Naive thymus-derived CD4-positive, alpha-beta T cell (primary cell): ENCODE results near the gene C11orf21. TPM values are rescaled to one million over a fixed set of nuclear protein-coding genes. Genes with fewer than 3 reads are reported as not detected.
A peak's percentile ranks its signal among the peaks of the same experiment; 100 is the strongest.
"Not testable (repeated sequence)": the region's sequence is repeated elsewhere in the genome, so short reads cannot be mapped to it uniquely, and the experiment has no call there.

Experiments
- ATAC-seq: fragments of 150-1000 bp; cut with Tn5 transposase; 2 replicates; pipeline ENCODE4 v1.10.0; 2021; ENCODE audit warnings: mild to moderate bottlenecking, moderate library complexity
- CTCF ChIA-PET: fragments of 350-600 bp; sonication (Branson Sonifier 250); formaldehyde crosslinking; loops from one replicate; lab custom pipeline; 2021; ENCODE audit warnings: antibody characterized with exemption; lab: Charles Lee
- POLR2A ChIA-PET: fragments of 350-600 bp; sonication (Branson Sonifier 250); formaldehyde crosslinking; loops from one replicate; lab custom pipeline; 2021; ENCODE audit warnings: antibody characterized with exemption, inconsistent platforms; lab: Charles Lee
- DNase-seq, 9 donors: peaks; one replicate each; pipeline versions ENCODE4 v3.0.0 to v3.0.0-alpha.2; 2020 to 2022; ENCODE audit warnings: mixed read lengths in 1 of 9
- H3K27ac ChIP-seq: one replicate; pipeline ENCODE4 v1.7.0; 2013; ENCODE audit warnings: mild to moderate bottlenecking, low read depth, low read length, moderate library complexity
- H3K27me3 ChIP-seq, 2 donors: one replicate each; pipeline ENCODE4 v1.7.0; 2013; ENCODE audit warnings: low read length in 2 of 2, mild to moderate bottlenecking in 2 of 2, moderate library complexity in 2 of 2; ENCODE audit not compliant: control insufficient read depth in 2 of 2, insufficient read depth in 2 of 2
- H3K36me3 ChIP-seq, 3 experiments: 1 replicate in 2 of 3; 2 replicates in 1 of 3; pipeline ENCODE4 v1.7.0; 2013; ENCODE audit warnings: low read length in 3 of 3, mild to moderate bottlenecking in 3 of 3, moderate library complexity in 1 of 3; ENCODE audit not compliant: insufficient read depth in 3 of 3, control insufficient read depth in 2 of 3
- H3K4me1 ChIP-seq, 2 donors: one replicate each; pipeline ENCODE4 v1.7.0; 2013; ENCODE audit warnings: low read length in 2 of 2, mild to moderate bottlenecking in 2 of 2, moderate library complexity in 1 of 2; ENCODE audit not compliant: control insufficient read depth in 2 of 2, insufficient read depth in 2 of 2
- H3K4me3 ChIP-seq: 2 replicates; pipeline ENCODE4 v1.7.0; 2013; ENCODE audit warnings: mild to moderate bottlenecking, low read length
- H3K9me3 ChIP-seq, 3 experiments: 1 replicate in 2 of 3; 2 replicates in 1 of 3; pipeline ENCODE4 v1.7.0; 2013; ENCODE audit warnings: low read length in 3 of 3; ENCODE audit not compliant: control insufficient read depth in 2 of 3
- H3K27ac Mint-ChIP-seq, 9 donors: one replicate each; pipeline ENCODE4 v1.8.0; 2020 to 2022; ENCODE audit warnings: mixed read lengths in 9 of 9, mild to moderate bottlenecking in 8 of 9, moderate library complexity in 5 of 9, inconsistent platforms in 2 of 9
- H3K27me3 Mint-ChIP-seq, 5 donors: one replicate each; pipeline ENCODE4 v1.8.0; 2021 to 2022; ENCODE audit warnings: mixed read lengths in 5 of 5, mild to moderate bottlenecking in 1 of 5
- H3K36me3 Mint-ChIP-seq, 5 donors: one replicate each; pipeline ENCODE4 v1.8.0; 2020 to 2022; ENCODE audit warnings: mixed read lengths in 5 of 5, mild to moderate bottlenecking in 3 of 5, inconsistent platforms in 1 of 5
- H3K4me1 Mint-ChIP-seq, 7 donors: one replicate each; pipeline ENCODE4 v1.8.0; 2020 to 2022; ENCODE audit warnings: mixed read lengths in 7 of 7, mild to moderate bottlenecking in 3 of 7, inconsistent platforms in 1 of 7
- H3K4me3 Mint-ChIP-seq, 10 donors: one replicate each; pipeline ENCODE4 v1.8.0; 2020 to 2022; ENCODE audit warnings: mild to moderate bottlenecking in 10 of 10, mixed read lengths in 10 of 10, moderate library complexity in 6 of 10, inconsistent platforms in 2 of 10
- H3K9me3 Mint-ChIP-seq, 11 donors: one replicate each; pipeline ENCODE4 v1.8.0; 2020 to 2022; ENCODE audit warnings: mixed read lengths in 11 of 11, mild to moderate bottlenecking in 4 of 11, inconsistent platforms in 1 of 11, moderate library complexity in 1 of 11
- intact Hi-C, 2 donors: fragments of 100-400 bp; cut with micrococcal nuclease; formaldehyde crosslinking; loops; one replicate each; pipeline ENCODE4 v1.15.1; 2023
- polyA plus RNA-seq, 2 donors: library from polyadenylated mRNA; unstranded; fragments of 300-500 nt; fragmentation: Illumina TruSeq; gene quantifications; one replicate each; pipeline ENCODE4 v1.2.3, GENCODE V29; 2021
- total RNA-seq, 6 experiments: library from RNA in 5 of 6; stranded (reverse) in 5 of 6; gene quantifications; 1 replicate in 5 of 6; 2 replicates in 1 of 6; pipeline ENCODE4 v1.2.3 and lab custom pipeline; 2021 to 2026

The C11orf21 gene
- total and polyA plus RNA-seq, 7 experiments from 2014 or later: 10.7 to 153 (median 82.5) TPM

- no peak overlapping the region for H3K27ac Mint-ChIP-seq
- ChIA-PET POLR2A (interaction anchor here (0.9 to 1.4 kb wide), 2 partner anchors 9 kb away, joined by 4 read pairs; no protein-coding TSS in a partner anchor), CTCF (no interaction called here)
- ATAC-seq: no peak
- peaks cover 10 to 51% (median 39%) of the 10 kb centered on the region in 7 donors for H3K4me1 Mint-ChIP-seq
- Histone ChIP-seq H3K36me3 (no peaks in the 10 kb centered on the region), H3K9me3 (no peaks in the 10 kb centered on the region), H3K27ac (no peak overlapping the region), H3K4me3 (no peak overlapping the region), H3K4me1 (peaks cover 0 to 11% of the 10 kb centered on the region in 2 donors), H3K27me3 (no peaks in the 10 kb centered on the region)
- intact Hi-C loops: no loop called here
- DNase-seq: peak in 1 of 9 donors; percentile 2
- H3K4me3 Mint-ChIP-seq: peak overlapping the region in 1 of 10 donors; percentile 19
- H3K36me3 Mint-ChIP-seq: peaks cover 0 to 15% (median 0%) of the 10 kb centered on the region in 5 donors
- H3K9me3 Mint-ChIP-seq: peaks cover 0 to 1% (median 0%) of the 10 kb centered on the region in 11 donors
- peaks cover 0 to 26% (median 0%) of the 10 kb centered on the region in 5 donors for H3K27me3 Mint-ChIP-seq
These were observed 11.3 kb downstream of the C11orf21 start for GRCh38 chr11:2290351-2290841.

- Mint-ChIP-seq H3K27ac (peak overlapping the region in 2 of 9 donors; percentile 32 to 78), H3K4me3 (peak overlapping the region in 2 of 10 donors; percentile 17 to 19), H3K9me3 (peaks cover 0 to 2% (median 0%) of the 10 kb centered on the region in 11 donors), H3K4me1 (peaks cover 10 to 49% (median 44%) of the 10 kb centered on the region in 7 donors), H3K27me3 (peaks cover 0 to 29% (median 0%) of the 10 kb centered on the region in 5 donors), H3K36me3 (peaks cover 0 to 20% (median 4%) of the 10 kb centered on the region in 5 donors)
- Histone ChIP-seq H3K36me3 (no peaks in the 10 kb centered on the region), H3K27ac (no peak overlapping the region), H3K4me1 (peaks cover 0 to 11% of the 10 kb centered on the region in 2 donors), H3K9me3 (no peaks in the 10 kb centered on the region), H3K27me3 (no peaks in the 10 kb centered on the region), H3K4me3 (no peak overlapping the region)
- POLR2A ChIA-PET: interaction anchor here (1.4 kb wide), 1 partner anchor 9 kb away, joined by 4 read pairs; no protein-coding TSS in a partner anchor
- DNase-seq: no peak
- CTCF ChIA-PET: interaction anchor here (1.3 kb wide), 1 partner anchor 15 kb away, joined by 4 read pairs; no protein-coding TSS in a partner anchor
- ATAC-seq: no peak
- intact Hi-C loops: no loop called here
These were observed 11.9 kb downstream of the C11orf21 start for GRCh38 chr11:2289859-2290258.

- Mint-ChIP-seq H3K27me3 (peaks cover 0 to 28% (median 0%) of the 10 kb centered on the region in 5 donors), H3K4me1 (peaks cover 10 to 45% (median 42%) of the 10 kb centered on the region in 7 donors)
These were observed 12.4 kb downstream of the C11orf21 start for GRCh38 chr11:2289350-2289749.

GRCh38 chr11:2287091-2287490 lies 14.6 kb downstream of the C11orf21 start:
- Histone ChIP-seq H3K36me3 (no peaks in the 10 kb centered on the region), H3K9me3 (no peaks in the 10 kb centered on the region), H3K4me1 (no peaks in the 10 kb centered on the region), H3K27me3 (no peaks in the 10 kb centered on the region), H3K27ac (no peak overlapping the region), H3K4me3 (no peak overlapping the region)
- H3K4me1 Mint-ChIP-seq: peaks cover 10 to 38% (median 28%) of the 10 kb centered on the region in 7 donors
- intact Hi-C loops: no loop called here
- DNase-seq (no peak), ATAC-seq (no peak)
- H3K27ac Mint-ChIP-seq: peak overlapping the region in 5 of 9 donors; percentile 31 to 82 (median 63)
- peak overlapping the region in 3 of 10 donors; percentile 10 to 51 (median 15) for H3K4me3 Mint-ChIP-seq
- H3K27me3 Mint-ChIP-seq: peaks cover 0 to 39% (median 0%) of the 10 kb centered on the region in 5 donors
- POLR2A ChIA-PET: no interaction called here
- H3K9me3 Mint-ChIP-seq: peaks cover 0 to 14% (median 4%) of the 10 kb centered on the region in 11 donors
- peaks cover 0 to 26% (median 11%) of the 10 kb centered on the region in 5 donors for H3K36me3 Mint-ChIP-seq
- CTCF ChIA-PET: no interaction called here

More at GRCh38 chr11:2289350-2289749, 12.4 kb downstream of the C11orf21 start:
- no peak overlapping the region for H3K27ac ChIP-seq
- H3K4me3 Mint-ChIP-seq: peak overlapping the region in 2 of 10 donors; percentile 17 to 39
- ATAC-seq: no peak
- H3K36me3 ChIP-seq: no peaks in the 10 kb centered on the region
- no peak for DNase-seq
- POLR2A ChIA-PET: interaction anchor here (0.7 to 1.4 kb wide), 2 partner anchors 10 to 154 kb away, joined by 4 to 5 read pairs; no protein-coding TSS in a partner anchor
- peak overlapping the region in 2 of 9 donors; percentile 32 to 78 for H3K27ac Mint-ChIP-seq
- H3K36me3 Mint-ChIP-seq: peaks cover 0 to 22% (median 8%) of the 10 kb centered on the region in 5 donors
- CTCF ChIA-PET: interaction anchor here (1.3 kb wide), 1 partner anchor 15 kb away, joined by 4 read pairs; no protein-coding TSS in a partner anchor
- no peaks in the 10 kb centered on the region for H3K27me3 ChIP-seq
- no peaks in the 10 kb centered on the region for H3K9me3 ChIP-seq
- H3K4me1 ChIP-seq: peaks cover 0 to 11% of the 10 kb centered on the region in 2 donors
- intact Hi-C loops: no loop called here
- no peak overlapping the region for H3K4me3 ChIP-seq
- peaks cover 0 to 3% (median 0%) of the 10 kb centered on the region in 11 donors for H3K9me3 Mint-ChIP-seq

- ATAC-seq, H3K27ac Mint-ChIP-seq, CTCF ChIA-PET, H3K27ac ChIP-seq, H3K27me3 ChIP-seq, H3K36me3 ChIP-seq, H3K4me3 Mint-ChIP-seq, POLR2A ChIA-PET, H3K4me1 ChIP-seq, H3K4me3 ChIP-seq, H3K9me3 ChIP-seq, intact Hi-C loops, DNase-seq: not testable (repeated sequence)
- Mint-ChIP-seq H3K27me3 (peaks cover 0 to 44% (median 0%) of the 10 kb centered on the region in 5 donors), H3K36me3 (peaks cover 0 to 26% (median 11%) of the 10 kb centered on the region in 5 donors), H3K9me3 (peaks cover 0 to 21% (median 6%) of the 10 kb centered on the region in 11 donors), H3K4me1 (peaks cover 10 to 38% (median 28%) of the 10 kb centered on the region in 7 donors)
These were observed 15.4 kb downstream of the C11orf21 start for GRCh38 chr11:2286350-2286749.

- ATAC-seq: no peak
- CTCF ChIA-PET: no interaction called here
- POLR2A ChIA-PET: no interaction called here
These were observed 21.5 kb downstream of the C11orf21 start for GRCh38 chr11:2280208-2280607.

More at GRCh38 chr11:2280208-2280607, 21.5 kb downstream of the C11orf21 start:
- intact Hi-C loops: no loop called here
- H3K27ac ChIP-seq: no peak overlapping the region
- no peak overlapping the region for H3K4me3 Mint-ChIP-seq
- H3K36me3 Mint-ChIP-seq: peaks cover 2 to 32% (median 14%) of the 10 kb centered on the region in 5 donors
- no peak for DNase-seq
- H3K27ac Mint-ChIP-seq: no peak overlapping the region
- no peak overlapping the region for H3K4me3 ChIP-seq
- peaks cover 0 to 50% (median 7%) of the 10 kb centered on the region in 5 donors for H3K27me3 Mint-ChIP-seq
- peaks cover 0 to 8% (median 0%) of the 10 kb centered on the region in 7 donors for H3K4me1 Mint-ChIP-seq
- H3K9me3 Mint-ChIP-seq: peaks cover 4 to 61% (median 26%) of the 10 kb centered on the region in 11 donors
- H3K4me1 ChIP-seq: no peaks in the 10 kb centered on the region
- H3K9me3 ChIP-seq: peaks cover 0 to 7% (median 6%) of the 10 kb centered on the region in 3 experiments
- no peaks in the 10 kb centered on the region for H3K36me3 ChIP-seq
- no peaks in the 10 kb centered on the region for H3K27me3 ChIP-seq
